HG03460 (cell line): Measurements from ENCODE around the gene KLK1.
"Not testable (repeated sequence)": the region's sequence is repeated elsewhere in the genome, so short reads cannot be mapped to it uniquely, and the experiment has no call there.

ENCODE experiments used
- ATAC-seq: cut with Tn5 transposase; IDR thresholded peaks from one replicate; pipeline ENCODE4 v1.9.1; 2021; ENCODE audit not compliant: unreplicated experiment

Gene KLK1

DNA sequence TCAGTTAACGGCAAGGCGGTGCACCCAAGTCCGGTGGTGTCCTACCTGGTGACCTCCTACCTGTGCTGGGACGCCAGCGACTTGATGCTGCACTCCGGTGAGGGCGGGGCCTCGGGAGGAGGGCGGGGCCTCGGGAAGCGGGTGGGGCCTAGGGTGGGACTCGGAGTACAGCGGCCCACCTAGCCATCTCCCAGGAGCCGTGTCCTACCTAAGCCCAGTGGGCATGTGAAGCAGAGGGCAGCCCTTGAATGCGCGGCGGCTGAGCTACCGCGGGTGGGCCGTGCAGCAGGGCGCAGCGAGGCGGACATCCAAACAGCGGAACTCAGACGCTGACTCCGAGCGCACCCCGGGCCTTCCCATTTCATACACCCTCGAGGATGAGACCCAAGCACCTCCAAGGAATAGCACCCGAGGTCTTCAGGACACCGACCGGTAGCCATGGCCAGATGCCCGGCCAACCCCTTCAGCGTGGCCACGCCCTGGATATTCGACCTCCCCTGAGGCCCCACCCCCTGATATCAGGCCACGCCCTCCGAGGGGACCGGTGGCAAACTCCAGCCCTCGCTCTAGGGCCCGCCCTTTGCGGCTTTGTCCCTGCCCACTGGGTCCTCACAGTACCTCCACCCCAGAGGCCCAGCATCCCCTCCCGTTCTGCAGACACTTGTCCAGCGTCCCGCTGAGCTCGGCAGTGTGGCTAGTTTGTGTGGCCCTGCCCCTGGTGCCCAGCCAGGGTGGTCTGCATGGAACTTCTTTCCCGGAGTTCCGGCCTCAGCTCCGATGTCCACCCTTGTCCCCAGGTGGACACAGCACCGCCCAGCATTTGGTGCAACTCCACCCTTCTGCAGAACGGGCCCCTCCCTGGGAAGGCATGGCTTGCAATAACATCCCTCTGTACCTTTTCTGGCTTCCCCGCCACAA lies 5.4 kb downstream of the KLK1 start:
- ATAC-seq = peak; percentile 58

DNA sequence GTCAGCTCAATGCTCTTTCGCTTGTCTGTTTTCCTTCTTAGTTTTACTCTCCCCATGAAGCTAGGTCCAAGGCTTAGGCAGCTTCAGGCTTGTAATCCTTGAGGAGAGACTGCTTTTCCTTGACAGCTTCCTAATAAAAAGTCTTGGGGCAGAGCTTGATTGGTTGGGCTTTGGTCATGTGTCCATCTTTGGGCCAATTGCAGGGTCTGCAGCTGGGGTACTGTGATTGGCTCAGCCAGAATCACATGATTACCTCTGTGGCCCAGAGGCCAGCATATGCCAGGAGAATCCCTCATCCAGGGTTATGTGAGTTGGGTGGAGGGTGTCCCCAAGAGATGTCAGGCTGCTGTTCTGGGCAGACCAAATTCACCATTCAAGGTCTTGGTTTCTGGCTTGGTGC lies 8.1 kb downstream of the KLK1 start:
- ATAC-seq = no peak

DNA sequence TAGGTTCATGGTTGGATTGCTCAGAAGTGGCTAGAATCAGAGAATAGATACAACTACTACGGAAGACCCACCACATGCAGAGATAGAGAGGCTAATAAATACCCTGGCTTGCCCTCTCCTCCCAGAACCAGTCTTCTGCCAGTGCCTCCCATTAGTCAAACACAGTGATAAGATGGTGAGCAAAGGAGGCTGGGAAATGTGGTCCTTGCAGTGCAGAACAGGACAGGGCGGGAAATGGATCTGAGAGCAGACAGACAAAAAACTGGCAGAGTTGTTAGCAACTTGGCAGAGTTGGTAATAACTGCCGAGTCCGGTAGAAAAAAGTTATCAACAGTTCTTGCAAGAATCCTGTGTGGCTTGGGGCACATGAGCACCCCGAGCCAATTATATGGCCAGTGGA lies 8.7 kb downstream of the KLK1 start:
- ATAC-seq = no peak

DNA sequence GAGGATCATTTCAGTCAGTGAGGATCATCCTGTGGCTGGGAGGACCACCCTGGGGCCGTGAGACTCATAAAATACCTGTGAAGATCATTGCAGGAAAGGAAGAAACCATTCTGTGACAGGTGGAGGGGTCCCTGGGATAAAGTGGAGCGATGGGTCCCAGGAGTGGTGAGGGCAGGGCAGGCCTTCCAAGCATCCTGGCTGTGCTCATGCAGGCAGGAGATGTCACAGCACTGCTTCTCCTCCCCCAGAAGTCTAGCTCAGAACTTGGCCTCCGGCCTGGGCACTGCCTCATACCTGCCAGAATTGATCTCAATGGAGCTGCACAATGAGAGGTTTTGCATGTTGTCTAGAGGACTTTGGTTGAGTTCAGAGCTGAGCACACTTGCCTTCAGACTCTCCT lies 11.1 kb downstream of the KLK1 start:
- no peak for ATAC-seq

DNA sequence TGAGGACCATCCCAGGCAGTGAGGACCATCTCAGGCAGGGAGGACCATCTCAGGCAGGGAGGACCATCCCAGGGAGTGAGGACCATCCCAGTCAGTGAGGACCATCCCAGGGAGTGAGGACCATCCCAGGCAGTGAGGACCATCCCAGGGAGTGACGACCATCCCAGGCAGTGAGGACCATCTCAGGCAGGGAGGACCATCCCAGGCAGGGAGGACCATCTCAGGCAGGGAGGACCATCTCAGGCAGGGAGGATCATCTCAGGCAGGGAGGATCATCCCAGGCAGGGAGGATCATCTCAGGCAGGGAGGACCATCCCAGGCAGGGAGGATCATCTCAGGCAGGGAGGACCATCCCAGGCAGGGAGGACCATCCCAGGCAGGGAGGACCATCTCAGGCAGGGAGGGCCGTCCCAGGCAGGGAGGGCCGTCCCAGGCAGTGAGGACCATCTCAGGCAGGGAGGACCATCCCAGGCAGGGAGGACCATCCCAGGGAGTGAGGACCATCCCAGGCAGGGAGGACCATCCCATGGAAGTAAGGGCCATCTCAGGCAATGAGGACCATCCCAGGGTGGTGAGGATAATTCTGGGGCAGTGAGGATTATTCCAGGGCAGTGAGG lies 11.9 kb downstream of the KLK1 start:
- not testable (repeated sequence) for ATAC-seq

DNA sequence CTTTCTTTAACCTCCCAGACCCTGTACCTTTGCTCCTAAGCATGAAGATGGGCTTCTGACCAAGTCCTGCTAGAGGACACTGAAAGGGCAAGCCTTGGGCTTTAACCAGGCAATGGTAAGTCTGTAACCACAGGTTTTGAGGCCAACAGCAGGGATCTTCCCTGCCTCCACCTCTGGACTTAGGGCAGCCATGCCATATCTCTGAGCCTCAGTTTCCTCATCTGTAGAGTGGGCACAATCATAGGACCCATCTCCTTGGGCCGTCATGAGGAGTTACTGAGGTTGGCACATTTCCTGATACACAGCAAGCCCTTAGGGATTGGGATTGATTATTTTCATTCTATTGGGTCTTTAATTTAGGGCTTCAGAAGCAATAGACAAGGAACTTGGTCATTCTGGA lies 14.7 kb downstream of the KLK1 start:
- no peak for ATAC-seq

DNA sequence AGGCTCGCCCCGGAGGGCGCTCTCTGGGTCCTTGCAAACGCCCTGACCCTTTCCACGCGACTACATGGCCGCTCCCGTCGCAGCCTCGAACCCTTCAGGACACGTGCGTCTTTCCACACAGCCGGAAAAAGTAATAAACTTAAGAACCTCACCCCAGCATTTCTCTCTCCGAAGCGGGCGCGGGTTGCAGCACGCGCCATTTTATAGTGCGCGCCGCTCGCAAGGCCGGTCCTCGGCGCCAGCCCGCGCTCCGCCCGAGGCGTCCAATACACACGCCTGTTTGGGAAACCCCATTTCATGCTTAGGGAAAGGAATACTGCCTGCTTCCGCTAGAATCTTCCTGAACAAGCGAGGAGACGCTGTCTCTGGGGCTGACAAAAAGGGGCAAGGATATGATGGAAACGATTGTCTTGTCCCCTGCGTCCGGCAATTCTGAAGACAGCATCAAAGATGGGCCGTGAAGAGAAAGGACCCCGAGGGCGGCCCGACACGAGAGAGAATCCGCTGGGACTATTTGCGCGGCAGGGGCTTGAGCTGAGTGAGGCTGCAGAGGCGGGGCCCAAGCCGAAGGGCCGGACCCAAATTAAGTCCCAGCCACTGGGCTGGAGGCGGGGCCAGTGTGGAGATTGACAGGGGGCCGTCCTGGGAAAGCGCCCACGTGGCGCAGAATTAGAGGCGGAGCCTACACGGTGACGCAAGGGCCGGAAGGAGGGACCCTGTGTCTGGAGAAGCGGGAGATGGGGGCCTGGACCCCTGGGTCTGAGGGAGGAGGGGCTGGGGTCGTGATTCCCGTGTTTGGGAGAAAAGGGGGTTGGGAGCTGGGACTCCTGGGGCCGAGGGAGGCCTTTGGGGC lies 18.9 kb downstream of the KLK1 start:
- peak; percentile 93 for ATAC-seq

DNA sequence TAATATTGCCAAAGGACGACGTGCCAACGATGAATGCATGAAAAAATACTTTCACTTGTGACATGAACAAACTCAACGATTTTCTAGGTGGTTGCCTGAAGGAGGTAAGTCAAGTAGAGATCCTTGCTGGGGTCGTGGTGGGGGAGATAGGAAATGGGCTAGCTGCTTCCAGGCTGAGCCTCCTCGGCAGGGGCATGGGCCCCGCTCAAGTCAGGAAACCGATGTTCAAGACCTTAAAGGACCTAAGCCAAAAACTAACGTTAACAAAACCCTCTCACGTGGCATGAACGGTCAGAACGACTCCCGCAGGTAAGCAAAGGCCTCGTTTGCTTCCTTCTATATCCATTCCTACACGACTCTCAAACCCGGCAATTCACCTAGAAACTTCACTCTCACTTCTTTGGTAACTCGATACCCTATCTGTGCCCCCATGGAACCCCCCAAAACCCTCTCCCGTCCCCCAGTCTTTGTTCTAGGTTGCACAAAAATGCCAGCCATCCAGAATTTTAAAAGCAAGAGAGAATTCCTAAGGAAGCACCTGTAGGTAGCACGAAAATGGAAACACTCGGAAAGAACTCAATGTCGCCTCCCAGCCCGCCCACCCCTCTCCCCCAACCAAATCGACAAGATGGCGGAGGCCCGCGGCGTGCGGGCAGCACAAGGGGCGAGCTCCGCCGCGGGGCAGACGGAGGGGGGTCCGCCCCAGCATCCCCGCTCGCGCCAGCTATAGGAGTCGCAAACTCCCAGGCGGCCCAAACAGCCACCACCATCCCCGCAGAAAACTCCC lies 19.8 kb downstream of the KLK1 start:
- ATAC-seq = no peak

DNA sequence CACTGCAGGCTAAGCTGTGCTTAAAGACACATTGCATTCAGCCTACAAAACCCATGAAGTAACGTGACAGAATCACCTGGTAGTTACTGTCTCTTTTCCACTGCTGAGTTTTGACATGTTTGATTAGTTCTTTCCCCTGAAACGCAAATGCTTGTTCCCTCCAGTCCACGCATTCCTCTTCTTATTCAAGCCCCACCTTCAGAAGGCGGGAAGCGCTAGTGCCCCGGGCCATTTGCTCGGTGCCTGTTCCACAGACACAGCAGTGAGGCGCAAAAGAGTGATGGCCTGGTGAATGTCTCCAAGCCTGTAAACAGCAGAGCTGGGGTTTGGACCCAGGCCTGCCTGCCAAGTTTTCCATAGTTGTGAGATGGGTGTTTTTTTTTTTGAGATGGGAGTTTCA lies 22.5 kb downstream of the KLK1 start:
- ATAC-seq = no peak

DNA sequence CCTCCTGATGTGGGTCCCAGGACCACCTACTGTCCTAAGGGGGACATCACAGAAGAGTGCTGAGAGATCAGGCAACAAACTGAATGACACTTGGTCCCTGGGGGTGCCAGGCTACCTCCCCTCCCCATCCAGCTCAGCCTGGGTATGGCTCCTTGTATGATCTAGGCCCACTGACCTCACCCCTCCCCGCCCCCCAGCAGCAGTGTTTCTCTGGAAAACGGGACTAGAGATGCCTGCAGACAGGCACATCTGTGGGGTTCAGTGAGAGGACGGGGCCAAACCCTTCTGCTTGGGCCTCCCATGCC lies 24.1 kb downstream of the KLK1 start:
- no peak for ATAC-seq

DNA sequence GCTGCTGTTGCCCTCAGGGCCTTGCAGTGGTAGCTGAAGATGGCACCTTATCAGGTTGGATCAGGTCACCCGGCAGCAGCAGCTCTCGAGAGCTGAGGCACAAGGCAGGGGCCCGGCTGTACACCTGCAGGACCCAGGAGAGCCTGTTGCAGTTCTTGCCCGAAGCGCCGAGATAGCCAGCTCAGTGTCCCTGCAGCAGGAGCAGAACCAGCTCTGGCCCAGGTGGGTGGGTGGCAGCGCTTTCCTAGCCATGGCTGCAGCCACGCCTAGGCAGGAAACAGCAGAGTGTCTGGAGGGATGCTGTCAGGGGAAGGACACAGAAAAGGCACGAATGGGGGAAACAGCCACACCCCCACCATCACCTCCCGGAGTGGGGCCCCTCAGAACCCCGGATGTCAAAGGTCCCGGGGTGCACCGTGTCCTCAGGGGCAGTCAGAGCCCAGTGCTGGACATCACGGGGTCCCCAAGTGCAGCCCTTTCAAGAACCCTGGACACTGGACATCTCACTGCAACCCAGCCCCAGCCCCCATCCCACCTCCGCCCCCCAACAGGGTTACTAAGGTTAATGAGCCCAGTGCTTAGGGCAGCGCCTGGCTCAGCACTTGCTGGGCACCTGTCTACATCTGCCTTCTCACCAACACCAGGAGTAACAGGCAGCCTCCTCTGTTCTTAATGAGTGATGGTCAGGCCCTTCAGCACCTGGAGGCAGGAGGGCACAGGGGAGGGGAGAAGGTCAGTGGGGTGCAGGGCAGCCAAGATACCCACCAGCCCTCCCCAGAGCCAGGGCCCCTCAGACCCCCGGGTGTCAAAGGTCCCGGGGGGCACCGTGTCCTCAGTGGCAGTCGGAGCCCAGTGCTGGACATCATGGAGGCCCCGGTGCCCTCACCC lies 24.7 kb downstream of the KLK1 start:
- ATAC-seq = no peak

DNA sequence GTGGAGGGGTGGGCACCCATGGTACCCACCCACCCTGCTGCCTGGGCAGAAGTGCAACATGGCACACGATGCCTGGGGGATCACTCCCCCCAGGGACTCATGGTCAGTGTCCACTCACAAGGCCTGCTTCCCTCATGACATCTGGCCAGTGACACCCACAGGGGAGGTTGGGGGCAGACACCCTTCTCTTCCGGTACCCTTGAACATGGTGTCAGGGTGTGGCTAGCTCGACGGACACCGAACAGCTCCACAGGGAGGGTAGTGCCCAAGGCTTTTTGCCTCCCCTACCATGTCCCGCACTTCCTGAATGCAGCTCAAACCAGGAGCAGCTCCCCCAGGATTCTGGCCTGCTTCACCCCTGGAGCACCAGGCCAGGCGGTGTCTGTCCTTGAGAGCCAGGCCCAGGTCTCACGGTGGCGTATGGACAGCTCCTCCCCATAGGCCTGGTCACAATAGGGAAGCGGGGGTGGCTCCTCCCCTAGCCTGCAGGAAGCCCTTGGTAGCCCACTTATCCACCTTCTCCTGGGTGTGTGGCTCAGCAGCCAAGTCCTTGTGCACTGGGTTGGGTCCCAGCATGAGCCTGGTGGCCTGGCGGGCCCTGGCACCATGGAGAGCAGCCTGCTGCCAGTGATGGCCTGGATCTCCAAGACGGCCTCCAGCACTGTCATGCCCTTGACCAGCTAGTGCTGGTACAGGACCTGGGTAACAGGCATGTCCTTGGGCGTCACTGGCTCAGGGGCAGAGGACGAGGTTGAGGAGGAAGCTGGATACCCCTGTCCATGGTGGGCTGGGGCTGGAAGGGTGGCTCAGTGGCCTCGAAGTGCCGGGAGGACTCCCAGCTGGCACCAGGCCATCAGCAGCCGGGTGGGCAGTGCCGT lies 25.6 kb downstream of the KLK1 start:
- no peak for ATAC-seq

DNA sequence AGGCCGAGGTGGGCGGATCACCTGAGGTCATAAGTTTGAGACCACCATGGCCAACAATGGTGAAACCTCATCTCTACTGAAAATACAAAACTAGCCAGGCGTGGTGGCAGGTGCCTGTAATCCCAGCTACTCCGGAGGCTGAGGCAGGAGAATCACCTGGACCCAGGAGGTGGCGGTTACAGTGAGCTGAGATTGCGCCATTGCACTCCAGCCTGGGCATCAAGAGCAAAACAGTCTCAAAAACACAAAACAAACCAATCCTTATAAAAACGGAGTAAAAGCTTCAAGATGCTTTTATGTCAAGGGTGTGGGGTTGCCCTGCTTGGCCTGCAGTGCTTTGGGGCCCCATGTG lies 26.2 kb downstream of the KLK1 start:
- ATAC-seq = no peak

DNA sequence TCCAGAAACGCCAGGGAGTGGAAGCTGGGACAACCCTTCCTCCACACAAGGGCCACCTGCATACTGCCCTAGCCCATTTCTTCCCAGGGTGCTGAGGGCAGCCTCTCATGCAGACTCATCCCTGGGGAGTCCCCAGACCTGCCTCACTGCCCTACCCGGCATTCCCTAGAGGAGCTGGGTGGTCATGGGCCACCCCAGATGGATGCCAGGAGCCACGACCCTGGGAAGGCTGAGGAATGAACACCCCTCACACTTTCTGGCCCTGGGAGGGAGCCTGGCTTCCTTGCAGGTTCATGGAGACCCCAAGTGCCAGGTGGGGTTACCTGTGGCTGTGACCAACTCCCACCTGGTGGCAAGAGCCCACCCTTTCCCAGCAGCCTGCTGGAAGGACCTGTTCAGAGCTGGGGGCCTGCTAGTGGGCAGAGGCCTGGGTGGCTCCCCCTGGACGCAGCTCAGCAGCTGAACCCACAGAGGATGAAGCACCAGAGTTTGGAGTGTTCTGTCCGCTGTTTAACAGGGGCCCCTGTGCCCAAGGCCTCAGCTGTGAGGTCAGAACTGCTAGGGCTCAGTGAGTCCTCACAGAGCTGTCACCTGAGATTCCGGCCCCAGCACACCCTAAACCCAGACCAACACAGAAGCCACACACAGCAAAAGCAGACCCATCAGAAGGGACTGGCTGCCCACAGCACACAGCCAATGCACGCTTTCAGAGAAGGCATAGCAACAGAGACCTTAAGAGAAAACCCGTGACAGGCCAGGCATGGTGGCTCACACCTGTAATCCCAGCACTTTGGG lies 26.8 kb downstream of the KLK1 start:
- ATAC-seq = no peak

DNA sequence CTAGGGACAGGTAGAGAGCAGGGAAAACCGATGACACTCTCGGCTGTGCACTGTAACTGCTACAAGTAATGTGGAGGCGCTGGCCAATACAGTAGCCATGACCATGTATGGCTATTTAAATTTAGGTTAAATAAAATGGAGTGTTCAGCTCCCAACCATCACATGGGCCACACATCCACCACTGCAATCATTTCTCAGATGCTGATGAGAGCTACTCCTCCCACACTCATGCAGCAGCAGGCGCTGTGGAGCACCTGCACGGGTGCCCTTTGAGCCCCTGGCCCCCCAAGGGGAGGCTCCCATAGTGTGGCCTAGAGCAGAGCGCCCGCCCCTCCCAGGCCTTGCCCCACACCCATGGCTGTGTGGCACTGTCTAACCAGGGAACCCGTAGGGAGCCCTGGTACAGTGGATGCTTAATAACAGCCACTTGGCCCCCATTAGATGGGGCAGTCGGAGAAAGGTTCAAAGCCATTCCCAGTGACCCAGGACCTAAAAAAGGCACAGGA lies 27.4 kb downstream of the KLK1 start:
- ATAC-seq = no peak

DNA sequence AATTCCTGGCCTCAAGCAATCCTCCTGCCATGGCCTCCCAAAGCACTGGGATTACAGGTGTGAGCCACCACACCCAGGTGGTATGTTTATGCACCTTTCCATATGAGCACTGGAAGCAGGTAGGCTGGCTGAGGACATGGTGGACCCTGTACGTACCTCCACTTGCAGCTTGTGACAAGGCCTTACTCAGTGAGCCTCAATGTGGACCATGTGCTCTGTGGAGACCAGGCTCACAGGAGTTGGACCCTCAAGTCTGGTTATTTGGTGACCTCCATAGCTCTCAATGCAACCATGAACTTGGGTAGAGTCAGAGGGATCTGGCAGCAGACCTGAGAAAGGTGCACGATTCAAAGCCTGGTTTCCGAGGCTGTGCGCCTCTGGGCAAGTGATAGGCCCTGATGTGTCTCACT lies 27.9 kb downstream of the KLK1 start:
- ATAC-seq = no peak

DNA sequence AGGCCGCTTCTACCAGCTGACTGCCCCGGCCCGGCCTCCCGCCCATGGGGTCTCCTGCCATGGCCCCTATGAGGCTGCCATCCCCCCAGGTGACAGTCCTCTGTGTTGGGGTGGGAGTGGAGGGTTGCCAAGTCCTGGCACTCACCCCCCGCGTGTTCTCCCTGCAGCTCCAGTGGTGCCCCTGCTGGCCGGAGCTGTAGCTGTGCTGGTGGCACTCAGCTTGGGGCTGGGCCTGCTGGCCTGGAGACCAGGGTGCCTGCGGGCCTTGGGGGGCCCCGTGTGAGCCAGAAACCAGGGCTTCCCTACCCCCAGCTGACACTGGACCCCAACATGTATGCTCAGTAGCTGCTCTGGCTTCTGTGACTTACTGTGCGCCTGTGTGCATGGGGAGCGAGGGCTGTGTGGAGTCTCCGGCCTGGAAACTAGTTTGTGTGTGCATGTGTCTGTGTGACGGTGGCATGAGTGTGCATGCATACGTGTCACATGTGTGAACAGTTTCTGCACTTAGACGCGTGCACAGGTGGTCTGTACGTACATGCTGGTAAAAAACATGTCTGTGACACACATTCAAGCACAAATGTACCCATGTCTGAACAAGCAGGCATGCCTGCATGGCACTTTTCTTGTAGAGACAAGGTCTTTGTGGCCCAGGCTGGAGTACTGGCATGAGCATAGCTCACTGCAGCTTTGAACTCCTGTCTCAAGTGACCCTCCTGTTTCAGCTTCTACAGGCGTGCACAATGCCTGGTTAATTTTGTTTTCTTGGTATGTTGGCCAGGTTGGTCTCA lies 28.5 kb downstream of the KLK1 start:
- no peak for ATAC-seq
